Activated CD4-positive, alpha-beta T cell treated with anti-CD3 and anti-CD28 coated beads for 36 hours (primary cell): ENCODE data around the gene JPT1. TPM values are rescaled to one million over a fixed set of nuclear protein-coding genes. Genes with fewer than 3 reads are reported as not detected.

Experiments used
- ATAC-seq: fragments of 200-7000 bp; cut with Tn5 transposase; one replicate; pipeline ENCODE4 v1.10.0; 2021; ENCODE audit warnings: mild to moderate bottlenecking, moderate library complexity
- CTCF ChIA-PET: fragments of 350-600 bp; sonication (Branson Sonifier 250); formaldehyde crosslinking; loops from one replicate; lab custom pipeline; 2021; ENCODE audit warnings: antibody characterized with exemption; lab: Charles Lee
- POLR2A ChIA-PET: fragments of 350-600 bp; sonication (Branson Sonifier 250); formaldehyde crosslinking; loops from one replicate; lab custom pipeline; 2021; ENCODE audit warnings: antibody characterized with exemption, inconsistent platforms; lab: Charles Lee
- DNase-seq: peaks from one replicate; pipeline ENCODE4 v3.0.0-alpha.2; 2020
- H3K27ac Mint-ChIP-seq: one replicate; pipeline ENCODE4 v1.8.0; 2021; ENCODE audit warnings: mixed read lengths
- H3K27me3 Mint-ChIP-seq: one replicate; pipeline ENCODE4 v1.8.0; 2021; ENCODE audit warnings: mixed read lengths
- H3K36me3 Mint-ChIP-seq: one replicate; pipeline ENCODE4 v1.8.0; 2021; ENCODE audit warnings: low read depth, mixed read lengths
- H3K4me1 Mint-ChIP-seq: one replicate; pipeline ENCODE4 v1.8.0; 2021; ENCODE audit warnings: mixed read lengths
- H3K4me3 Mint-ChIP-seq: one replicate; pipeline ENCODE4 v1.8.0; 2021; ENCODE audit warnings: mild to moderate bottlenecking, moderate library complexity, mixed read lengths
- H3K9me3 Mint-ChIP-seq: one replicate; pipeline ENCODE4 v1.8.0; 2021; ENCODE audit warnings: low read depth, mixed read lengths
- intact Hi-C, 2 experiments: fragments of 100-400 bp; cut with DNase I in 1 of 2; cut with micrococcal nuclease in 1 of 2; formaldehyde crosslinking; loops; one replicate each; pipeline versions ENCODE4 v1.14.2 to v1.15.1; 2022 to 2024; cut with DNase I, micrococcal nuclease
- total RNA-seq, 2 experiments: library from RNA; stranded (reverse); gene quantifications; one replicate each; pipeline ENCODE4 v1.2.3, GENCODE V29; 2021

JPT1 gene
- total RNA-seq = 100 to 1,000 TPM; 234 to 238 TPM

GRCh38 chr17:75154195-75155106, at the start of gene JPT1:
TSS of gene JPT1 (minus strand) at chr17:75154512. CDS start at chr17:75154397, 115 bp downstream.
- H3K4me1 Mint-ChIP-seq = peaks cover 36% of the 10 kb centered on the region
- CTCF ChIA-PET = interaction anchor here (1.0 to 2.0 kb wide), 3 partner anchors 17 to 42 kb away, joined by 3 to 7 read pairs (median 5); no protein-coding TSS in a partner anchor
- peaks cover 15% of the 10 kb centered on the region for H3K36me3 Mint-ChIP-seq
- DNase-seq (peak; percentile 99), ATAC-seq (peak; percentile 98)
- no peaks in the 10 kb centered on the region for H3K9me3 Mint-ChIP-seq
- H3K4me3 Mint-ChIP-seq = peak within 1 kb of the TSS; percentile 96
- H3K27ac Mint-ChIP-seq = peak within 1 kb of the TSS; percentile 89
- intact Hi-C loops = loop anchor here (1.0 to 5.0 kb wide), 13 partner anchors 23 to 435 kb away; partner anchors contain the start of genes SUMO2 (in 2 of the 2), GGA3 (in 1 of the 2), KCTD2 (in 1 of the 2) and LLGL2 (in 1 of the 2)
- H3K27me3 Mint-ChIP-seq = no peaks in the 10 kb centered on the region
- POLR2A ChIA-PET = interaction anchor here (0.6 to 1.6 kb wide), 11 partner anchors 8 to 1570 kb away, joined by 3 to 7 read pairs (median 3); partner anchors contain the start of genes CDR2L, MIF4GD and SLC25A19

- no peaks in the 10 kb centered on the region for H3K27me3 Mint-ChIP-seq
- intact Hi-C loops = loop anchor here (5.0 kb wide), 2 partner anchors 133 to 238 kb away; no protein-coding TSS in a partner anchor
- CTCF ChIA-PET = interaction anchor here (0.6 to 5.7 kb wide), 13 partner anchors 9 to 238 kb away, joined by 3 to 108 read pairs (median 4); partner anchors contain the start of genes NT5C and SLC25A19
- no peak overlapping the region for H3K4me3 Mint-ChIP-seq
- H3K36me3 Mint-ChIP-seq = no peaks in the 10 kb centered on the region
- ATAC-seq = no peak
- no peak for DNase-seq
- peaks cover 8% of the 10 kb centered on the region for H3K4me1 Mint-ChIP-seq
- H3K9me3 Mint-ChIP-seq = no peaks in the 10 kb centered on the region
- POLR2A ChIA-PET = no interaction called here
- H3K27ac Mint-ChIP-seq = no peak overlapping the region
These were observed 45.7 kb upstream of the JPT1 start for GRCh38 chr17:75199886-75200618.

DNA sequence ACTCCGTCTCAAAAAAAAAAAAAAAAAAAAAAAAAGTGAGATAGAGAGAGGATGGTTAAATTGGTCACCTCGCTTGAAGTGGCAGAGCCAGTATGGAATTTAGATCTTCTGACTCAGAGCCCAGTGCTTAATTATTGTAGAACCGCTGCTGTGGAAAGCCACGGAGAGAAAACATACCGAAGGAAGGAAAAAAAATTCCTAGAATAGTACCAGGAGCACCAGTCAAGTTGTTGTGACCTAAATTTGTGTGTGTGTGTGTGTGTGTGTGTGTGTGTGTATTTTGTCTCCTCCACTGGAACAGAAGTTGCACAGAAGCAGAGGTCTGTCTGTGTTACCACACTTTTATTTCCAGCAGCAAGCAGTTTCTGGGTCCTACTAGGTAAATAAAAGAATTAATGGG, 40.6 kb upstream of the JPT1 start:
- CTCF ChIA-PET = interaction anchor here (0.6 kb wide), 1 partner anchor 45 kb away, joined by 3 read pairs; no protein-coding TSS in a partner anchor
- H3K4me1 Mint-ChIP-seq = no peaks in the 10 kb centered on the region

GRCh38 chr17:75191584-75191983, 37.3 kb upstream of the JPT1 start:
- peaks cover 12% of the 10 kb centered on the region for H3K4me1 Mint-ChIP-seq
- H3K9me3 Mint-ChIP-seq = no peaks in the 10 kb centered on the region
- no peak overlapping the region for H3K4me3 Mint-ChIP-seq
- ChIA-PET POLR2A (interaction anchor here (0.6 kb wide), 1 partner anchor 14 kb away, joined by 5 read pairs; no protein-coding TSS in a partner anchor), CTCF (interaction anchor here (0.5 to 5.5 kb wide), 4 partner anchors 9 to 179 kb away, joined by 3 to 42 read pairs (median 4); partner anchors contain the start of gene MRPL58)
- H3K27ac Mint-ChIP-seq = no peak overlapping the region
- no peak for ATAC-seq
- intact Hi-C loops = no loop called here
- H3K36me3 Mint-ChIP-seq = no peaks in the 10 kb centered on the region
- H3K27me3 Mint-ChIP-seq = no peaks in the 10 kb centered on the region
- DNase-seq = no peak

More for the DNA sequence above, 40.6 kb upstream of the JPT1 start:
- POLR2A ChIA-PET = no interaction called here
- H3K4me3 Mint-ChIP-seq = no peak overlapping the region
- ATAC-seq = no peak
- H3K9me3 Mint-ChIP-seq = no peaks in the 10 kb centered on the region
- H3K36me3 Mint-ChIP-seq = no peaks in the 10 kb centered on the region
- H3K27ac Mint-ChIP-seq = no peak overlapping the region
- intact Hi-C loops = no loop called here
- no peak for DNase-seq
- no peaks in the 10 kb centered on the region for H3K27me3 Mint-ChIP-seq

GRCh38 chr17:75188614-75189013, 34.3 kb upstream of the JPT1 start:
- no peak overlapping the region for H3K27ac Mint-ChIP-seq
- ATAC-seq = no peak
- no peaks in the 10 kb centered on the region for H3K9me3 Mint-ChIP-seq
- intact Hi-C loops = loop anchor here (1.0 to 10.0 kb wide), 2 partner anchors 13 to 154 kb away; no protein-coding TSS in a partner anchor
- H3K27me3 Mint-ChIP-seq = no peaks in the 10 kb centered on the region
- H3K4me1 Mint-ChIP-seq = peaks cover 23% of the 10 kb centered on the region
- no peak for DNase-seq
- ChIA-PET POLR2A (interaction anchor here (0.7 to 1.4 kb wide), 6 partner anchors 17 to 107 kb away, joined by 3 to 6 read pairs (median 4); partner anchors contain the start of genes NUP85 and SLC16A5), CTCF (interaction anchor here (0.6 to 5.5 kb wide), 10 partner anchors 12 to 101 kb away, joined by 3 to 42 read pairs (median 4); partner anchors contain the start of gene SLC25A19)
- no peak overlapping the region for H3K4me3 Mint-ChIP-seq
- no peaks in the 10 kb centered on the region for H3K36me3 Mint-ChIP-seq

DNA sequence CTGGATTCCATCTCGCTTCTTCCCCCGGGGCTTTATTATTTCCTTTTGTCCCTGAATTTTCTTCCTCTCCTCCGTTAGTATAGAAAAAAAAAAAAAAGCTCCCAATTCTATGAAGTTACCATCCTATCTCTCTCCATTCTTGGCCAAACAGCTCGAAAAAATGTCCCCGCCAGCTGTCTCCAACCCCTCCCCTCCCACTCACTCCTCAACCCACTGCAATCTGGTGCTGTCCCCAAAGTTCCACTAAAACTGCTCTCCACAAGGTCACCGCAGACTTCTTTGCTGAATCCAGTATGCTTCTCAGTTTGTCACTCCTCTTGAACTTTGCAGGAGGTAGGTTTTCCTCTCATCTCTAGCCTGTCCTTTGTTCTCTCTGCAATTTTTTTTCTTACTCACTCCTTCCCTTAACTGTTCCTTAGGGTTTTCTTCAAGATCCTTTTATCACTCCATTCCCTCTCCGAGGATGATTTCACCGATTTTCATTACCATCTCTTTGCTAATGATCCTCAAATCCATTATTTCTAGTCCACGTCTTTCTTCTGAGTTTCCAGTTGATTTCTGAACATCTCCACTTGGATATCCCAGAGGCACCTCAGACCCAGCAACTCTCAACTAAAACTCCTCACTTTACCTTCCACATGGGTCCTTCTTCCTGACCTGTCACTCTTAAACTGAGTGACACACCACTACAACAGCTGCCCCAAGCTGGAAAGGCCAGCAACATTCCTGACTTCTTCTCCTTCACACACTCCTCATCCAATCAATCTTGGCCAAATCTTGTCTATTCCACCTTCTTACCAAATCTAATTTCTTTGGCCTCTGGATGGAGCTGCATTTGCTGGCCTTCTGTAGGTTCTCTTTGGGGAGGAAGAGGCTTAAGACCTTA, 29.9 kb upstream of the JPT1 start:
- Mint-ChIP-seq H3K27me3 (no peaks in the 10 kb centered on the region), H3K4me1 (peaks cover 44% of the 10 kb centered on the region), H3K4me3 (peak overlapping the region; percentile 97), H3K36me3 (peaks cover 21% of the 10 kb centered on the region), H3K9me3 (no peaks in the 10 kb centered on the region), H3K27ac (peak overlapping the region; percentile 96)
- CTCF ChIA-PET = interaction anchor here (0.6 to 3.0 kb wide), 6 partner anchors 12 to 548 kb away, joined by 3 to 11 read pairs (median 4); no protein-coding TSS in a partner anchor
- no peak for DNase-seq
- intact Hi-C loops = loop anchor here (1.0 to 10.0 kb wide), 13 partner anchors 21 to 595 kb away; partner anchors contain the start of genes NUP85 (in 2 of the 2), GRB2 (in 1 of the 2), JPT1 (in 1 of the 2) and KCTD2 (in 1 of the 2)
- POLR2A ChIA-PET = interaction anchor here (0.6 to 1.6 kb wide), 4 partner anchors 10 to 845 kb away, joined by 3 to 5 read pairs (median 4); no protein-coding TSS in a partner anchor
- no peak for ATAC-seq

- peak; percentile 98 for DNase-seq
These were observed 28.5 kb upstream of the JPT1 start, which contains the start of gene SUMO2 for GRCh38 chr17:75182569-75183436. TSS of gene SUMO2 (minus strand) at chr17:75182959. CDS start at chr17:75182834, 125 bp downstream.

GRCh38 chr17:75182319-75182568, 27.9 kb upstream of the JPT1 start:
- H3K36me3 Mint-ChIP-seq = peaks cover 33% of the 10 kb centered on the region
- intact Hi-C loops = loop anchor here (1.0 to 10.0 kb wide), 10 partner anchors 23 to 597 kb away; partner anchors contain the start of genes JPT1 (in 2 of the 2), GGA3 (in 1 of the 2), MRPS7 (in 1 of the 2) and NHERF1 (in 1 of the 2)
- CTCF ChIA-PET = interaction anchor here (1.4 to 3.0 kb wide), 2 partner anchors 19 to 88 kb away, joined by 3 to 11 read pairs; no protein-coding TSS in a partner anchor

More at GRCh38 chr17:75182569-75183436, 28.5 kb upstream of the JPT1 start, which contains the start of gene SUMO2:
- ChIA-PET CTCF (interaction anchor here (0.5 to 3.0 kb wide), 9 partner anchors 10 to 979 kb away, joined by 3 to 11 read pairs (median 3); partner anchors contain the start of gene RPL38), POLR2A (interaction anchor here (0.6 to 1.4 kb wide), 4 partner anchors 23 to 87 kb away, joined by 3 read pairs; partner anchors contain the start of genes GGA3, MRPS7 and NUP85)
- intact Hi-C loops = loop anchor here (1.0 to 10.0 kb wide), 17 partner anchors 22 to 596 kb away; partner anchors contain the start of genes JPT1 (in 2 of the 2), NUP85 (in 2 of the 2), GGA3 (in 1 of the 2) and GRB2 (in 1 of the 2)
- Mint-ChIP-seq H3K4me3 (peak within 1 kb of the TSS; percentile 97), H3K27ac (peak within 1 kb of the TSS; percentile 96), H3K9me3 (no peaks in the 10 kb centered on the region), H3K4me1 (peaks cover 45% of the 10 kb centered on the region), H3K27me3 (no peaks in the 10 kb centered on the region), H3K36me3 (peaks cover 33% of the 10 kb centered on the region)
- peak; percentile 85 for ATAC-seq

More at GRCh38 chr17:75182319-75182568, 27.9 kb upstream of the JPT1 start:
- Mint-ChIP-seq H3K27ac (peak overlapping the region; percentile 92), H3K27me3 (no peaks in the 10 kb centered on the region), H3K4me1 (peaks cover 45% of the 10 kb centered on the region), H3K9me3 (no peaks in the 10 kb centered on the region), H3K4me3 (peak overlapping the region; percentile 97)
- DNase-seq (no peak), ATAC-seq (no peak)
- POLR2A ChIA-PET = interaction anchor here (1.4 kb wide), 1 partner anchor 79 kb away, joined by 3 read pairs; the partner anchor contains the start of genes GGA3 and MRPS7
